GM19099 (cell line): ENCODE measurements around the gene MRPL27.

Experiments used
- POLR2A ChIP-seq: IDR thresholded peaks from 3 replicates; pipeline ENCODE4 v1.6.1; 2011; ENCODE audit warnings: low read depth; ENCODE audit not compliant: insufficient read length; ENCODE audit errors: extremely low read depth

MRPL27 gene

GRCh38 chr17:50388728-50389127, 15.7 kb upstream of the MRPL27 start:
- no peak for TF ChIP-seq POLR2A

- TF ChIP-seq POLR2A = no peak
Measured at GRCh38 chr17:50386510-50386909, 13.5 kb upstream of the MRPL27 start.

DNA sequence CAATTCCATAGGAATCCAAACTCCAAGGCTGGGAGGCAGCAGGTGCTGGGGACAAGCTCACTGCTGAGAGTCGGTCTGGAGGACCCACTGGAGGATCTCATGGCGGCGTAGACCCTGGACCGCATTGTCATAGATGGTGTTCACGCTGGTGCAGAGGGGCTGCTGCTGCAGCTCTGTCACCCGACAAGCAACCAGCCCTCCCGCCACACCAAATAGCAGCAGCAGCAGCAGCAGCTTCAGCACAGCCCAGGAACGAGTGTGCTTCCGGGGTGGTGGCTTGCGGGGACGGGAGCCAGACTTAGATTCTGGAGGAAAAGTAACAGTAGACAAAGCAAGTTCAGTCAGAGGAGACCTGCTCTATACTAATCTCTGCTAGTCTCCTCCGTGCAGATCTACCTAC, 9.9 kb upstream of the MRPL27 start:
- TF ChIP-seq POLR2A = no peak

GRCh38 chr17:50381920-50382319, 8.9 kb upstream of the MRPL27 start:
- no peak for TF ChIP-seq POLR2A

- no peak for TF ChIP-seq POLR2A
Measured at GRCh38 chr17:50381260-50381815, 8.4 kb upstream of the MRPL27 start.

- TF ChIP-seq POLR2A = peak; percentile 15
Measured at GRCh38 chr17:50380369-50381259, 7.6 kb upstream of the MRPL27 start.

DNA sequence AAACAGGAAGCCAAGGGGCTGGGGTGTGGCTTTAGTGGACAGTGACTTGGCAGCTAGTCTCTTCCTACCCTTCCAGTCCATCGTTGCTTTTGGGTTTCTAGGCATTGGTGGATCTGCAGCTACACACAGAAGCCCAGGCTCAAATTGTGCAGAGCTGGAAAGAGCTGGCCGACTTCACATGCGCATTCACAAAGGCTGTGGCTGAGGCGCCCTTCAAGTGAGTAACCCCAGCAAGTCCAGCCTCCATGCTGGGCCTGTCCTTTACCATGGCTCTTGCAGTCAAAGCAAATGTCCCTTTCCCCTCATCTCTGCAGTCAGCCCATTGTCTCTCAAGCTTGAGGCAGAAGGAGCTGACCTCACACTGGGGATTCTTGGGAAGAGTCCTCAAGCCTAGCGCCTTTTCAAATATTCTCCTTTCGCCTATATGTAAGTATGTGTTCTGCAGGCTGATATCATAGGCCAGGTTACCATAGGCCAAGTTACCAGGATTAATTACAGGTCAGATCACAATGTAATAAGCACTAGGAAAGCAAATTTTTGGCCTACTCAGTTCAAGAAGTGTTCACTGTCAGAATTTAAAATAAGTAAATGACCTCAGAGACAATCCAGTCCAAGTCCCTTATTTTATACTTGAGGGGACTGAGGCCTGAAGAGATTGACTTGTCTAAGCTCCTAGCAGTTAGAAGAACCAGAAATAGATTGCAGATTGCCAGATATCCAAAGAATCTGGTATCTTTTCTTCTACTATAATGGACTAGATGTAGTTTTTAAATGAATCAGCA, 6.6 kb upstream of the MRPL27 start:
- TF ChIP-seq POLR2A = no peak

GRCh38 chr17:50375858-50376538, 3.0 kb upstream of the MRPL27 start:
- no peak for TF ChIP-seq POLR2A

DNA sequence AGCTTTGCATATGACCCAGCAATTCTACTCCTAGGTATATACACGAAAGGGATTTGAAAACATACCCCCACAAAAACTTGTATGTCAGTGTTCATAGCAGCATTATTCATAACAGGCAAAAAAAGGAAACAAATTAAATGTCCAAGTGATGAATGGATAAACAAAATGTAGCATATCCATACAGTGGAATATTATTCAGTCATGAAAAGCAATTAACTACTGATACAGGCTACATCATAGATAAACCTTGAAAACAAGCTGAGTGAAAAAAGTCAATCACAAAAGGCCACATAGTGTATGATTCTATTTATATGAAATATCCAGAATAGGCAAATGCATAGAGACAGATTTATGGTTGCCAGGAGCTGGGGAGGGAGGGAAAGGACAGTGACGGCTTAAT, 721 bp upstream of the MRPL27 start:
- no peak for TF ChIP-seq POLR2A

- no peak for TF ChIP-seq POLR2A
Measured at GRCh38 chr17:50372222-50372757, 694 bp downstream of the MRPL27 start.

- no peak for TF ChIP-seq POLR2A
Measured at GRCh38 chr17:50371526-50371925, 1.5 kb downstream of the MRPL27 start.

GRCh38 chr17:50370052-50370451, 2.9 kb downstream of the MRPL27 start:
- TF ChIP-seq POLR2A = no peak

GRCh38 chr17:50367401-50367800, 5.6 kb downstream of the MRPL27 start:
- TF ChIP-seq POLR2A = no peak

- TF ChIP-seq POLR2A = no peak
Measured at GRCh38 chr17:50365649-50366393, 7.2 kb downstream of the MRPL27 start.

GRCh38 chr17:50365165-50365564, 7.8 kb downstream of the MRPL27 start:
- no peak for TF ChIP-seq POLR2A

DNA sequence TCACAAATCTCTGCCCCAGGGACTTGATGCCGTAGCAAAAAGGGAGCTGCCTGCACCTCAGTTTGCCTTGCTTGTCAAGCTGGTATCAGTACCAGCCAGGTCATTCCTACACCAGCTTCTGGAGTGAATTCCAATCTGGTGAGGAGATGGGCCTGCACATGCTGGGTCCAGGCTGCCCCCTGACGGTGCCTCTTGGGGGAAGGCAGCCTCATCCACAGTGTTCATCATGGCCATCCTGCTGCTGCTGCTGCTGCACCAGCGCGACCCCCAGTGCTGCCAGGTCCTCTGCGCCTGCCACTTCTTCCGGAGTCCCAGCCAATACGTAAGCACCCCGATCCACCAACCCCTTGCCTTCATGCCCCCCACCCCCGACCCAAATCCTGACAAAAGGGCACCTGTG, 8.3 kb downstream of the MRPL27 start:
- TF ChIP-seq POLR2A = no peak
